ENCODE measurements around the gene ATG4A.

The ATG4A gene

GRCh38 chrX:108169768-108170167 lies 78.2 kb downstream of the ATG4A start:
- no peak for DNase-seq

- no peak for DNase-seq
Observed at GRCh38 chrX:108171671-108172070, 80.1 kb downstream of the ATG4A start.

- DNase-seq = no peak
Observed at GRCh38 chrX:108173874-108174273, 82.3 kb downstream of the ATG4A start.

- no peak for DNase-seq
Observed at GRCh38 chrX:108177351-108178142, 86.0 kb downstream of the ATG4A start.

- DNase-seq = no peak
Observed at GRCh38 chrX:108178143-108178498, 86.5 kb downstream of the ATG4A start.

GRCh38 chrX:108186811-108187210 lies 95.2 kb downstream of the ATG4A start:
- no peak for DNase-seq

- DNase-seq = no peak
Observed at GRCh38 chrX:108198420-108198819, 106.8 kb downstream of the ATG4A start.

GRCh38 chrX:108199041-108199440 lies 107.5 kb downstream of the ATG4A start:
- no peak for DNase-seq

- peak in 1 of 2 donors; percentile 11 for DNase-seq
Observed at GRCh38 chrX:108199691-108200090, 108.1 kb downstream of the ATG4A start.

GRCh38 chrX:108203540-108203939 lies 112.0 kb downstream of the ATG4A start:
- no peak for DNase-seq
